ENCODE data around the gene NFAT5.

DNA sequence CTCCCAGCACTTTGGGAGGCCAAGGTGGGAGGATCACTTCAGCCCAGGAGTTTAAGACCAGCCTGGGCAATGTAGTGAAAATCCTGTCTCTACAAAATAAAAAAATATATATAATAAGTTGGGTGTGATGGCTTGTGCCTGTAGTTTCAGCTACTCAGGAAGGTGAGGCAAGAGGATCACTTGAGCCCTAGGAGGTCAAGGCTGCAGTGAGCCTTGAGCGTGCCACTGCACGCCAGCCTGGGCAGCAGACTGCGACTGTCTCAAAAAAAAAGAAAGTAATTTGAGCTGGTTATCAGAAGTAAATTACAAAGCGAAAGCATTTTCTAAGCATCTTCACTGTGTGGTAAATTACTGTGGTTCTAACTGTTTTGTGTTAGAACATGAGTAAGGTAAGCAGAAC is 94.4 kb downstream of the NFAT5 start:
- TF ChIP-seq CTCF (conservative IDR thresholded peaks at IDR 0.05): no peak
- no peak for TF ChIP-seq EZH2 (IDR thresholded peaks at IDR 0.05; ENCODE audit: low read depth)

Measured in PC-9 (cell line).